ENCODE data around the gene PLBD2. TPM values are rescaled to one million over a fixed set of nuclear protein-coding genes. Genes with fewer than 3 reads are reported as not detected.

The PLBD2 gene
- total and polyA plus RNA-seq, 2 donors from 2014 or later: 12.1 to 37.9 TPM

- no peak overlapping the region for H3K9ac ChIP-seq (ENCODE audit: low read length in 3 of 3)
- H3K27me3 ChIP-seq (ENCODE audit: control insufficient read depth, insufficient read depth, low read length): no peaks in the 10 kb centered on the region
- TF ChIP-seq CTCF (IDR thresholded peaks at IDR 0.05; ENCODE audit: borderline replicate concordance, extremely low read depth, insufficient read depth): no peak
- no peaks in the 10 kb centered on the region for H3K9me3 ChIP-seq (ENCODE audit: control insufficient read depth in 2 of 3, insufficient read depth in 1 of 3, low read length in 3 of 3)
- no peak for FAIRE-seq
- DNase-seq: no peak
- no peak overlapping the region for H3K27ac ChIP-seq (ENCODE audit: low read depth in 2 of 2, low read length in 2 of 2)
- H3K36me3 ChIP-seq (ENCODE audit: control insufficient read depth in 2 of 3, insufficient read depth in 3 of 3, low read length in 3 of 3): peaks cover 7 to 27% (median 13%) of the 10 kb centered on the region in 3 donors
- H3K4me3 ChIP-seq (ENCODE audit: low read length in 3 of 3): no peak overlapping the region
- no peaks in the 10 kb centered on the region for H3K4me1 ChIP-seq (ENCODE audit: control insufficient read depth in 2 of 3, insufficient read depth in 2 of 3, low read depth in 1 of 3, low read length in 3 of 3)
- intact Hi-C loops (cut with DNase I): no loop called here
Observed at GRCh38 chr12:113318900-113319628, 39.3 kb upstream of the PLBD2 start.

- intact Hi-C loops (cut with DNase I): no loop called here
- no peak overlapping the region for H3K27ac ChIP-seq (ENCODE audit: low read depth in 2 of 2, low read length in 2 of 2)
- H3K4me1 ChIP-seq (ENCODE audit: control insufficient read depth in 2 of 3, insufficient read depth in 2 of 3, low read depth in 1 of 3, low read length in 3 of 3): no peaks in the 10 kb centered on the region
- FAIRE-seq: no peak
- H3K9me3 ChIP-seq (ENCODE audit: control insufficient read depth in 2 of 3, insufficient read depth in 1 of 3, low read length in 3 of 3): no peaks in the 10 kb centered on the region
- TF ChIP-seq CTCF (IDR thresholded peaks at IDR 0.05; ENCODE audit: borderline replicate concordance, extremely low read depth, insufficient read depth): no peak
- no peak for DNase-seq
- H3K9ac ChIP-seq (ENCODE audit: low read length in 3 of 3): no peak overlapping the region
- H3K36me3 ChIP-seq (ENCODE audit: control insufficient read depth in 2 of 3, insufficient read depth in 3 of 3, low read length in 3 of 3): peaks cover 7 to 27% (median 13%) of the 10 kb centered on the region in 3 donors
- no peak overlapping the region for H3K4me3 ChIP-seq (ENCODE audit: low read length in 3 of 3)
- H3K27me3 ChIP-seq (ENCODE audit: control insufficient read depth, insufficient read depth, low read length): no peaks in the 10 kb centered on the region
Observed at GRCh38 chr12:113320401-113320800, 38.0 kb upstream of the PLBD2 start.

GRCh38 chr12:113322343-113322742 is 36.0 kb upstream of the PLBD2 start:
- Histone ChIP-seq H3K4me1 (ENCODE audit: control insufficient read depth in 2 of 3, insufficient read depth in 2 of 3, low read depth in 1 of 3, low read length in 3 of 3) (peaks cover 0 to 3% (median 0%) of the 10 kb centered on the region in 3 donors), H3K27me3 (ENCODE audit: control insufficient read depth, insufficient read depth, low read length) (no peaks in the 10 kb centered on the region), H3K9ac (ENCODE audit: low read length in 3 of 3) (no peak overlapping the region), H3K9me3 (ENCODE audit: control insufficient read depth in 2 of 3, insufficient read depth in 1 of 3, low read length in 3 of 3) (no peaks in the 10 kb centered on the region), H3K4me3 (ENCODE audit: low read length in 3 of 3) (no peak overlapping the region), H3K36me3 (ENCODE audit: control insufficient read depth in 2 of 3, insufficient read depth in 3 of 3, low read length in 3 of 3) (peaks cover 7 to 26% (median 13%) of the 10 kb centered on the region in 3 donors), H3K27ac (ENCODE audit: low read depth in 2 of 2, low read length in 2 of 2) (no peak overlapping the region)
- no peak for TF ChIP-seq CTCF (IDR thresholded peaks at IDR 0.05; ENCODE audit: borderline replicate concordance, extremely low read depth, insufficient read depth)
- intact Hi-C loops (cut with DNase I): no loop called here
- DNase-seq (no peak), FAIRE-seq (no peak)
